Left forelimb (tissue), 1 donor: ENCODE results near the gene ZNF438.
"Not testable (repeated sequence)": the region's sequence is repeated elsewhere in the genome, so short reads cannot be mapped to it uniquely, and the experiment has no call there.

ENCODE experiments used
- DNase-seq: peaks from one replicate; pipeline ENCODE4 v3.0.0-alpha.2; 2018; ENCODE audit warnings: low spot score

ZNF438 gene

GRCh38 chr10:30939643-30940251, 91.9 kb downstream of the ZNF438 start:
- no peak for DNase-seq

- no peak for DNase-seq
Observed at GRCh38 chr10:30935078-30935477, 96.6 kb downstream of the ZNF438 start.

DNA sequence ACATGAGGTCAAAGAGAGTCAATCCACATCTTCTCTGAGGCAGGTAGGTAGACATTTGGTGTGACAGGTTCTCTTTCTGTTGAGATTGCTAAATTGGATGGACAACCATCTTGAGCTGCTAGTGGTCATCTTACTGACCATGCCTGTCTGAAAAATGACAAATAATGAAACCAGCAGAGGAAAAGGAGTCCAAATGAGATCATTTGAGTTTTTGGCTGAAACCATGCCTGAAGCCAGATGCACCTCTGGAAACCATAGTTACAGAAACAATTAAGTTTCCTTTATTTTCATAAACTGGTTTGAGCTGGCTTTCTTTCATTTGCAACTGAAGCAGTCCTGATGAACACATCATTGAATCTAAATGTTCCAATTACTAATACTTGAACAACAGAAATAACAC, 100.6 kb downstream of the ZNF438 start:
- DNase-seq = no peak

DNA sequence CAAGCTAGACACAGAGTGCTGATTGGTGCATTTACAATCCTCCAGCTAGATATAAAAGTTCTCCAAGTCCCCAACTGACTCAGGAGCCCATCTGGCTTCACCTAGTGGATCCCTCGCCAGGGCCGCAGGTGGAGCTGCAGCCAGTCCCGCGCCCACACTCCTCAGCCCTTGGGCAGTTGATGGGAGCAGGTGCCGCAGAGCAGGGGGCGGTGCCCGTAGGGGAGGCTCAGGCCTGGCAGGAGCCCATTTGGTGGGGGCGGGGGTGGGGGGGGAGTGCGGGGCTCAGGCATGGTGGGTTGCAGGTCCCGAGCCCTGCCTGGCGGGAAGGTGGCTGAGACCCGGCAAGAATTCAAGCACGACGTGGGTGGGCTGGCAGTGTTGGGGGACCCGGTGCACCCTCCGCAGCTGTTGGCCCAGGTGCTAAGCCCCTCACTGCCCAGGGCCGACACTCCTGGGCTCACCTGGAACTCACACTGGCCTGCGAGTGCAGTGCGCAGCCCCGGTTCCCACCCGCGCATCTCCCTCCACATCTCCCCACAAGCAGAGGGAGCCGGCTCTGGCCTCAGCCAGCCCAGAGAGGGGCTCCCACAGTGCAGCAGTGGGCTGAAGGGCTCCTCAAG, 101.7 kb downstream of the ZNF438 start:
- DNase-seq = no peak

GRCh38 chr10:30929311-30929729, 102.3 kb downstream of the ZNF438 start:
- not testable (repeated sequence) for DNase-seq

DNA sequence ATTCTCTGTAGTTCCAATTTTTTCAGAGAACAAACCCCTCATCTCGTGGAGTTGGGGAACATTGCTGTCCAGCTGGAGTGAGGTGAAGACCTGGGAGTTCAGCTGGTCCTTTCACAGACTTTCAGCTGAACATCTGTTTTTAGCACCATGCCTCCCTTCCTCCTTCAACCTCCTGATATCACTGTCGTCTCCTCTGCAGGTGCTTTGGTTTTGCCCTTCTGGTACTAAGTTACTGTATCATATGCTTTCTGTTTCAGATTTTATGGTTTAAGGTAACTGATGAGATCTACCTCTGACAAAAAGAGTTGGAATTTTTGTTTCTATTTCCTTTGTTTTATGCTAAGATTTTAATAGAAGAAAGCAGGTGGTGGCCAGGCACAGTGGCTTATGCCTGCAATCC, 102.9 kb downstream of the ZNF438 start:
- no peak for DNase-seq

- no peak for DNase-seq
Observed at GRCh38 chr10:30918651-30919050, 113.0 kb downstream of the ZNF438 start.

- DNase-seq = no peak
Observed at GRCh38 chr10:30917789-30918188, 113.9 kb downstream of the ZNF438 start.

DNA sequence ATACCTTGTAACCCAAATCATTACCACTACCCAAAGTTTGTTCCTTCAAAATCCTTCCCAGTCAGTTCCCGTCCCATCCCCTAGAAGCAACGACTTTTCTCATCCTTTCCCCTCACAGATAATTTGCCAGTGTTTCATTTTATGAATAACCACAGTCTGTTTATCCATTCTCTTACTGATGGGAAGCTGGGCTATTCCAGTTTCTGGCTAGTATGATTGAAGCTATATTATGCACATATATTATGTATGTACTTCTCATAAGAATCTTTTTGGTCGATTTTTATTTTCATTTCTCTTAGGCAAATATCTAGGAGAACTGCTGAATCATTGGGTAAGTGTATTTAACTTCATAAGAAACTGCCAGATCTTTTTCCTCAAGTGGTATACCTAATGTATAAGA, 114.6 kb downstream of the ZNF438 start:
- no peak for DNase-seq

DNA sequence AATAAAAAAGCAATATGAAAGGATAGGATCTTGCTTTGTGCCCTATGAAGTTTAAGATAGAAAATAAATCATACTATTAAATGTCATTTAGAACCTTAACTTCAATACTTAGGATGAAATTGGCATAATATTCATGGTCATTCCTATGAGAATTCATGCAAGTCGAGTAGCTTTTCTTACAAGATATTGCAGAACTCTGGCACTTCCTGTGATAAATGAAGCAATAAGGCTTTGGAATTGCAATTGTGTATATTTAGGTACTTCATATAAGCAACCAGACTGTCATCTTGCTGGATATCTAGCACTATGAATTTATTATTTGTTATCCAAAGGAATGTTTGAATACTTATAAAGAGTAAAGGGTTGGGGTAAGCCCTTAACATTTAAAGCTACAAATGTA, 116.5 kb downstream of the ZNF438 start:
- no peak for DNase-seq

- no peak for DNase-seq
Observed at GRCh38 chr10:30911303-30911863, 120.3 kb downstream of the ZNF438 start.

DNA sequence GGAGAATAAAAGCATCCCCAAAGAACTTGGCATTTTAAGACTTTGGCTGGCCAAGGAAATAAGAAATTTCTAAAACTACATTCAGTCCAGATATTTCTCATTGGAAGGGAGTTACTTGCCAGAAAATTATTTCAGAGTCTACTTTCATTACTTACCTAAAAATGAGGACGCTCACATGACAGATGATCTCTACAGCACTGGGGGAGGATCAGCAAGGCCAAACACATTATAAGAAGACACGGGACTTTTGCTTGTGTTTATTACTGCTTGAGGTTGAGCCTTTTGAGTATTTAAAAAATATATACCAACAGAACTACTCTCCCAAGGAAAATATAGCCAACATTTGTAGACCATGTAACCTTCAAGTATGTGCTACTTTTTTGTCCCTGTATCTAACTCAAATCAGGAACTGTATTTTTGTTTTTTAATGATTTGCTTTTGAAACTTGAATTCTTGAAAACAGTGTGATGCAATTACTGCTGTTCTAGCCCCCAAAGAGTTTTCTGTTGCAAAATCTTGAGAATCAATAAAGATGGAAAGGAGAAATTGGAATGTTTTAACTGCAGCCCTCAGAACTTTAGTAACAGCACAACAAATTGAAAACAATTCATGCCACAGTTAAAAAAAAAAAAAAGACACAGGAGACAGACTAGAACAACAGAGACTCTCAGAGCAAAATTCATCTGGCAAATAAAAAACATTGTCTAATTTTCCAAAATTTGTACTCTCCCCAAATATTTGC, 128.1 kb downstream of the ZNF438 start:
- no peak for DNase-seq

GRCh38 chr10:30902621-30903396, 128.9 kb downstream of the ZNF438 start:
- no peak for DNase-seq

DNA sequence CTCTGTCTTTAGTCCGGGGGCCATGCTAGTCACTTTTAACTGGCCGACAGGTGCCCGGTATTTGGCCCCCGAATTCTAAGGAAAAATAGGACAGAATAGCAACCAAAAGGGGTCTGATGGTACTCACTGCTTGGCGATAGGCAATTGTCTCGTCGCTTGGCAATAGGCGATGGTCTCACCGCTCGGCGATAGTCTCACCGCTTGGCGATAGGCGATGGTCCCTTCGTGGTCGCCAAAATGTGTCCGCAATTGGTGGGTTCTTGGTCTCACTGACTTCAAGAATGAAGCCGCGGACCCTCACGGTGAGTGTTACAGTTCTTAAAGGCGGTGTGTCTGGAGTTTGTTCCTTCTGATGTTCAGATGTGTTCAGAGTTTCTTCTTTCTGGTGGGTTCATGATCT, 130.2 kb downstream of the ZNF438 start:
- not testable (repeated sequence) for DNase-seq

DNA sequence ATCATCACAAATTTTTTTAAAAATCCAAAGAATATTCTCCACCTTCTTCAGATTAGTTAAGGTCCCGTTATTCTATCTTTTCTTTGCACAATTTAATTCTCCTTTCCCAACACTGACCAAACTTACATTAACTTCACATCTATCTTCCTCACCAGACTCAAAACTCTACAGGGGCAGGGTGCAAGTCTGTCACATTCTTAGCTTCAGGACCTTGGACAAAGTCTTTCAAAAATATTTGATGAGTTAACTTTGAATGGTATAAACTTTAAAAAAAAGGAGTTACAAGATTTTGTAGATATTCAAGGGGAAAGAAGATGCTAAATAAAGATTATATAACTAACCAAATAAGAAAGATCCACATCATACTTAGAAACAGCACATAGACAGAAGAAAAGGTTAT, 132.7 kb downstream of the ZNF438 start:
- no peak for DNase-seq

GRCh38 chr10:30897547-30897946, 134.1 kb downstream of the ZNF438 start:
- no peak for DNase-seq

GRCh38 chr10:30897048-30897447, 134.6 kb downstream of the ZNF438 start:
- DNase-seq = no peak

DNA sequence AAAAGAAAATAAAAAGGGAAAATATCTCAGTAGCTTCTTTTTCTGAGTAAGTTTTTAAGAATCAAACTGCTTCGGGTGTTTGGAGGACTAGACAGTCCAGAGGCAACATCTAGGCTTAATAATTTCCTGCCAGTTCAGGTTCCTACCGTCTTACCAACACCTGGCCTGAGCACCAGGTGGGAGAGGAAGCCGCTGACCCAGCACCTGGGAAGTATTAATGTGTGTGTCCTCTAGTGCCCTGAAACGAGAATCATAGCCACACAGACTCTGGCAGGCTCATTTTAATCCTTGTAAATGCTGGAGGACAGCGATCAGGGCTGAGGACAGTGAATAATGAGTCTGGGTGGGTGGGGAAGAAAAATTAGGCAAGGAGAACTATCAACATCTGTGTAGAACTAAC, 137.4 kb downstream of the ZNF438 start:
- no peak for DNase-seq

GRCh38 chr10:30893208-30893607, 138.5 kb downstream of the ZNF438 start:
- DNase-seq = no peak

- DNase-seq = no peak
Observed at GRCh38 chr10:30887839-30888238, 143.8 kb downstream of the ZNF438 start.

DNA sequence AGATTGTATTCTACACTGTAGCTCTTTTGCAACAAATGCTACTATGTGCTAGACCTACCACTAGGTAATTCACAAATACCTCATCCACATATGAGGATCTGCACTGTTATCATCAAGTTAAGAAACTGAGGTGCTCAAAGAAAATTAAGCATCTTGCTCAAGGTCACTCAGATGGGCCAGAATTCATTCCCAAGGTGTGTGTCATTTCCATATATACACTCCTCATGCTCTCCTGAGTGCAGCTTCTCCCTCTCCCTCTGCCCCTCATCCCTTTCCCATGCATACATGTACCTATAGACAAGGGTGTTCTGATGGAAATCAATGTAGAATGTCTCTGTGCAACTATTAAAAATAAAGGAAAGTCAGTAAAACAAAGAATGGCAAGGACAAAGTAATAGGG, 146.2 kb downstream of the ZNF438 start:
- no peak for DNase-seq

DNA sequence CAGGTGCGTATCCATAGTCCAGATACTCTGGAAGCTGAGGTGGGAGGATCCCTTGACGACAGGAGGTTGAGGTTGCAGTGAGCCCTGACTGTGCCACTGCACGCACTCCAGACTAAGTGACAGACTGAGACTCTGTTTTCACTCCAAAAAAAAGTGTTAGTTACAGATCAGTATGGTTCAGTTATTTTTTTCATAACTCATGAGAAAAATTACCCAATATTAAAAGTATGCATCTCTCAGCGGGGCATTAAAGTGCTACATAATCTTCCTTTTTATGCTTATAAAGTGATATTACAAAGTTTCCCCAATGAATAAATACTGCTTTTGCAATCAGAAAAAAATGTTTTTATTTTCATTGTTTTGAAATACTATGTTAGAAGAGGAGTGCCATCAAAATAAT, 147.9 kb downstream of the ZNF438 start:
- DNase-seq = no peak
